DOHH2 (cell line): ENCODE measurements around the gene SETD6.

Source experiments
- H3F3A ChIP-seq: fragments of 200-600 bp; sonication (generic), shearing (Covaris generic); 2 replicates; pipeline ENCODE4 v1.6.0; 2016; ENCODE audit warnings: antibody characterized with exemption, mild to moderate bottlenecking; ENCODE audit not compliant: control insufficient read depth, insufficient read depth
- H3K27ac ChIP-seq: fragments of 200-600 bp; sonication (generic); 2 replicates; pipeline ENCODE4 v1.5.1; 2014; ENCODE audit warnings: low read depth, mild to moderate bottlenecking, low read length, moderate library complexity
- H3K27me3 ChIP-seq: fragments of 200-600 bp; sonication (generic); 2 replicates; pipeline ENCODE4 v1.6.1; 2014; ENCODE audit warnings: mild to moderate bottlenecking, low read length, mixed read lengths; ENCODE audit not compliant: control insufficient read depth
- H3K36me3 ChIP-seq: fragments of 200-600 bp; sonication (generic); 2 replicates; pipeline ENCODE4 v1.6.1; 2014; ENCODE audit warnings: mild to moderate bottlenecking, low read length, moderate library complexity, mixed read lengths; ENCODE audit not compliant: control insufficient read depth
- H3K4me1 ChIP-seq: fragments of 200-600 bp; sonication (generic); 2 replicates; pipeline ENCODE4 v1.6.1; 2014; ENCODE audit warnings: mild to moderate bottlenecking, low read length, mixed read lengths; ENCODE audit not compliant: control insufficient read depth
- H3K4me2 ChIP-seq: fragments of 200-600 bp; sonication (generic); 2 replicates; pipeline ENCODE4 v1.6.0; 2014; ENCODE audit warnings: mild to moderate bottlenecking, low read length, moderate library complexity
- H3K4me3 ChIP-seq: fragments of 200-600 bp; sonication (generic); 2 replicates; pipeline ENCODE4 v1.5.1; 2014; ENCODE audit warnings: mild to moderate bottlenecking, low read length, mixed read lengths
- H3K79me2 ChIP-seq: fragments of 200-600 bp; sonication (generic); 2 replicates; pipeline ENCODE4 v1.6.1; 2014; ENCODE audit warnings: mild to moderate bottlenecking, low read length, mixed read lengths; ENCODE audit not compliant: control insufficient read depth
- H3K9me2 ChIP-seq: fragments of 200-600 bp; sonication (generic); replicated peaks from 2 replicates; pipeline ENCODE4 v1.6.1; 2014; ENCODE audit warnings: mild to moderate bottlenecking, low read length, mixed read lengths; ENCODE audit not compliant: control insufficient read depth
- H3K9me3 ChIP-seq: fragments of 200-600 bp; sonication (generic); 2 replicates; pipeline ENCODE4 v1.6.1; 2014; ENCODE audit warnings: antibody characterized with exemption, low read length, mixed read lengths; ENCODE audit not compliant: control insufficient read depth, insufficient read depth
- H4K20me1 ChIP-seq: fragments of 200-600 bp; sonication (generic); 2 replicates; pipeline ENCODE4 v1.6.0; 2014; ENCODE audit warnings: low read depth, mild to moderate bottlenecking, antibody characterized with exemption, low read length, moderate library complexity; ENCODE audit not compliant: control insufficient read depth, insufficient read depth
- CTCF ChIP-seq: fragments of 200-600 bp; sonication (generic); IDR thresholded peaks from one replicate; pipeline ENCODE4 v1.5.1; 2014; ENCODE audit warnings: antibody characterized with exemption, mild to moderate bottlenecking, low read depth, low read length; ENCODE audit not compliant: poor library complexity, severe bottlenecking
- EZH2phosphoT487 ChIP-seq: fragments of 200-600 bp; sonication (generic); IDR thresholded peaks from 2 replicates; pipeline ENCODE4 v1.6.1; 2017; ENCODE audit warnings: borderline replicate concordance, mild to moderate bottlenecking, antibody characterized with exemption, low read length, moderate library complexity, mixed read lengths

SETD6 gene

GRCh38 chr16:58474296-58474695 is 41.0 kb upstream of the SETD6 start:
- no peak overlapping the region for H3K27ac ChIP-seq
- TF ChIP-seq EZH2phosphoT487 (no peak), CTCF (no peak)
- no peaks in the 10 kb centered on the region for H3K9me2 ChIP-seq
- peaks cover 11% of the 10 kb centered on the region for H3K4me1 ChIP-seq
- H3K79me2 ChIP-seq: no peaks in the 10 kb centered on the region
- peaks cover 10% of the 10 kb centered on the region; the same call in 1 of the 2 replicates for H3K27me3 ChIP-seq
- H3K9me3 ChIP-seq: no peaks in the 10 kb centered on the region
- no peaks in the 10 kb centered on the region for H3F3A ChIP-seq
- H3K4me2 ChIP-seq: no peak overlapping the region
- no peak overlapping the region for H3K4me3 ChIP-seq
- no peaks in the 10 kb centered on the region for H4K20me1 ChIP-seq
- no peaks in the 10 kb centered on the region for H3K36me3 ChIP-seq

- Histone ChIP-seq H3K27me3 (peaks cover 5% of the 10 kb centered on the region; the same call in 1 of the 2 replicates), H3K79me2 (no peaks in the 10 kb centered on the region), H3K4me3 (no peak overlapping the region), H3K4me1 (peaks cover 11% of the 10 kb centered on the region), H3K4me2 (no peak overlapping the region), H3K27ac (no peak overlapping the region), H3K9me2 (no peaks in the 10 kb centered on the region), H3K36me3 (no peaks in the 10 kb centered on the region), H4K20me1 (no peaks in the 10 kb centered on the region), H3K9me3 (no peaks in the 10 kb centered on the region), H3F3A (no peaks in the 10 kb centered on the region)
- TF ChIP-seq EZH2phosphoT487 (no peak), CTCF (no peak)
Observed at GRCh38 chr16:58475091-58475619, 40.2 kb upstream of the SETD6 start.

GRCh38 chr16:58476791-58477190 is 38.5 kb upstream of the SETD6 start:
- H3K9me3 ChIP-seq: no peaks in the 10 kb centered on the region
- no peaks in the 10 kb centered on the region for H3K36me3 ChIP-seq
- peaks cover 8% of the 10 kb centered on the region; the same call in 1 of the 2 replicates for H3K27me3 ChIP-seq
- no peak overlapping the region for H3K4me3 ChIP-seq
- TF ChIP-seq CTCF (no peak), EZH2phosphoT487 (no peak)
- H4K20me1 ChIP-seq: no peaks in the 10 kb centered on the region
- no peaks in the 10 kb centered on the region for H3K9me2 ChIP-seq
- H3K79me2 ChIP-seq: no peaks in the 10 kb centered on the region
- H3K27ac ChIP-seq: no peak overlapping the region
- no peaks in the 10 kb centered on the region for H3F3A ChIP-seq
- no peak overlapping the region for H3K4me2 ChIP-seq
- H3K4me1 ChIP-seq: 0 out of 2 replicates have a peak, but pooled peaks cover 4% of the 10 kb centered on the region
